ENCODE measurements around the gene PITPNM3. TPM values are rescaled to one million over a fixed set of nuclear protein-coding genes. Genes with fewer than 3 reads are reported as not detected.
"Not testable (repeated sequence)": the region's sequence is repeated elsewhere in the genome, so short reads cannot be mapped to it uniquely, and the experiment has no call there.

Gene PITPNM3
- total RNA-seq, 1 experiment from 2014 or later, result 4.2 TPM

GRCh38 chr17:6573495-6573894 is 17.1 kb upstream of the PITPNM3 start:
- H3K4me3 ChIP-seq (replicated peaks in 1 of 2; ENCODE audit: low read depth in 1 of 2, low read length in 2 of 2); H3K27me3 ChIP-seq (ENCODE audit: insufficient read depth, low read length); DNase-seq (ENCODE audit: low read depth, low spot score); H3K79me2 ChIP-seq (ENCODE audit: insufficient read depth, low read length); BruUV-seq (replicated peaks); intact Hi-C loops (cut with micrococcal nuclease); H3K36me3 ChIP-seq (ENCODE audit: control insufficient read depth in 1 of 2, insufficient read depth in 2 of 2, low read length in 2 of 2); CTCF ChIA-PET; ATAC-seq; H3K4me2 ChIP-seq (ENCODE audit: low read length); H3K9me2 ChIP-seq (ENCODE audit: insufficient read depth); POLR2A ChIA-PET; H3K9me3 ChIP-seq (ENCODE audit: control insufficient read depth in 1 of 2, insufficient read depth in 1 of 2, low read depth in 1 of 2, low read length in 2 of 2); RAD21 ChIA-PET (ENCODE audit: low non-redundant PET in 1 of 2, low total read pairs in 2 of 2, uncharacterized antibody in 2 of 2, unreplicated experiment in 2 of 2); H2AFZ ChIP-seq (ENCODE audit: low read depth, low read length, poor library complexity, severe bottlenecking); H3K27ac ChIP-seq (ENCODE audit: low read depth, low read length); H3K9ac ChIP-seq (ENCODE audit: low read length); H4K20me1 ChIP-seq (ENCODE audit: insufficient read depth): not testable (repeated sequence)
- H3K4me1 ChIP-seq (ENCODE audit: control insufficient read depth in 1 of 2, insufficient read depth in 2 of 2, low read length in 2 of 2), result peaks cover 0 to 25% of the 10 kb centered on the region in 2 experiments; a peak in 2 of 4 replicates

- CTCF ChIA-PET, result no interaction called here
- RAD21 ChIA-PET (ENCODE audit: low non-redundant PET in 1 of 2, low total read pairs in 2 of 2, uncharacterized antibody in 2 of 2, unreplicated experiment in 2 of 2), result no interaction called here
- POLR2A ChIA-PET, result no interaction called here
Measured at GRCh38 chr17:6572972-6573370, 16.6 kb upstream of the PITPNM3 start.

More at GRCh38 chr17:6572972-6573370, 16.6 kb upstream of the PITPNM3 start:
- H4K20me1 ChIP-seq (ENCODE audit: insufficient read depth), result no peaks in the 10 kb centered on the region
- H2AFZ ChIP-seq (ENCODE audit: low read depth, low read length, poor library complexity, severe bottlenecking), result no peak overlapping the region
- ATAC-seq (no peak), DNase-seq (ENCODE audit: low read depth, low spot score) (no peak)
- no peaks in the 10 kb centered on the region for H3K27me3 ChIP-seq (ENCODE audit: insufficient read depth, low read length)
- H3K9me3 ChIP-seq (ENCODE audit: control insufficient read depth in 1 of 2, insufficient read depth in 1 of 2, low read depth in 1 of 2, low read length in 2 of 2), result no peaks in the 10 kb centered on the region
- no peak overlapping the region for H3K9ac ChIP-seq (ENCODE audit: low read length)
- H3K79me2 ChIP-seq (ENCODE audit: insufficient read depth, low read length), result no peaks in the 10 kb centered on the region
- BruUV-seq (replicated peaks), result no TSS peak
- H3K4me1 ChIP-seq (ENCODE audit: control insufficient read depth in 1 of 2, insufficient read depth in 2 of 2, low read length in 2 of 2), result peaks cover 0 to 19% of the 10 kb centered on the region in 2 experiments; a peak in 2 of 4 replicates
- H3K27ac ChIP-seq (ENCODE audit: low read depth, low read length), result no peak overlapping the region
- no peak overlapping the region for H3K4me2 ChIP-seq (ENCODE audit: low read length)
- intact Hi-C loops (cut with micrococcal nuclease), result no loop called here
- TF ChIP-seq MAX (IDR thresholded peaks at IDR 0.05), result no peak
- no peak for TF ChIP-seq CEBPB (IDR thresholded peaks at IDR 0.05; ENCODE audit: low read depth)
- no peak for TF ChIP-seq EGR1 (IDR thresholded peaks at IDR 0.05; ENCODE audit: low read depth)
- TF ChIP-seq, protein P1, sequence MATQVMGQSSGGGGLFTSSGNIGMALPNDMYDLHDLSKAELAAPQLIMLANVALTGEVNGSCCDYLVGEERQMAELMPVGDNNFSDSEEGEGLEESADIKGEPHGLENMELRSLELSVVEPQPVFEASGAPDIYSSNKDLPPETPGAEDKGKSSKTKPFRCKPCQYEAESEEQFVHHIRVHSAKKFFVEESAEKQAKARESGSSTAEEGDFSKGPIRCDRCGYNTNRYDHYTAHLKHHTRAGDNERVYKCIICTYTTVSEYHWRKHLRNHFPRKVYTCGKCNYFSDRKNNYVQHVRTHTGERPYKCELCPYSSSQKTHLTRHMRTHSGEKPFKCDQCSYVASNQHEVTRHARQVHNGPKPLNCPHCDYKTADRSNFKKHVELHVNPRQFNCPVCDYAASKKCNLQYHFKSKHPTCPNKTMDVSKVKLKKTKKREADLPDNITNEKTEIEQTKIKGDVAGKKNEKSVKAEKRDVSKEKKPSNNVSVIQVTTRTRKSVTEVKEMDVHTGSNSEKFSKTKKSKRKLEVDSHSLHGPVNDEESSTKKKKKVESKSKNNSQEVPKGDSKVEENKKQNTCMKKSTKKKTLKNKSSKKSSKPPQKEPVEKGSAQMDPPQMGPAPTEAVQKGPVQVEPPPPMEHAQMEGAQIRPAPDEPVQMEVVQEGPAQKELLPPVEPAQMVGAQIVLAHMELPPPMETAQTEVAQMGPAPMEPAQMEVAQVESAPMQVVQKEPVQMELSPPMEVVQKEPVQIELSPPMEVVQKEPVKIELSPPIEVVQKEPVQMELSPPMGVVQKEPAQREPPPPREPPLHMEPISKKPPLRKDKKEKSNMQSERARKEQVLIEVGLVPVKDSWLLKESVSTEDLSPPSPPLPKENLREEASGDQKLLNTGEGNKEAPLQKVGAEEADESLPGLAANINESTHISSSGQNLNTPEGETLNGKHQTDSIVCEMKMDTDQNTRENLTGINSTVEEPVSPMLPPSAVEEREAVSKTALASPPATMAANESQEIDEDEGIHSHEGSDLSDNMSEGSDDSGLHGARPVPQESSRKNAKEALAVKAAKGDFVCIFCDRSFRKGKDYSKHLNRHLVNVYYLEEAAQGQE (IDR thresholded peaks at IDR 0.05; ENCODE audit: low read depth), result no peak
- no peak for TF ChIP-seq EZH2phosphoT487 (IDR thresholded peaks at IDR 0.05; ENCODE audit: borderline replicate concordance)
- no peak for TF ChIP-seq ZFX (IDR thresholded peaks at IDR 0.05)
- TF ChIP-seq ELF1 (IDR thresholded peaks at IDR 0.05; ENCODE audit: borderline replicate concordance, low read depth), result no peak
- no peak for TF ChIP-seq TCF7L2 (IDR thresholded peaks at IDR 0.05; ENCODE audit: borderline replicate concordance, extremely low read depth, insufficient read depth, insufficient read length)
- TF ChIP-seq EZH2 (IDR thresholded peaks at IDR 0.05), result no peak
- no peak for TF ChIP-seq POLR2A (IDR thresholded peaks at IDR 0.05; ENCODE audit: borderline replicate concordance, extremely low read depth, insufficient read depth, insufficient read length)
- TF ChIP-seq SIN3A (IDR thresholded peaks at IDR 0.05; ENCODE audit: low read depth), result no peak
- TF ChIP-seq POLR2AphosphoS5 (IDR thresholded peaks at IDR 0.05; ENCODE audit: low read depth, low read length), result no peak
- no peak for TF ChIP-seq RAD21 (IDR thresholded peaks at IDR 0.05; ENCODE audit: low read depth)
- TF ChIP-seq SP1 (IDR thresholded peaks at IDR 0.05; ENCODE audit: low read depth), result no peak
- no peak for TF ChIP-seq CBX3 (IDR thresholded peaks at IDR 0.05; ENCODE audit: low read depth)
- TF ChIP-seq JUND (IDR thresholded peaks at IDR 0.05), result no peak
- TF ChIP-seq, protein P2, sequence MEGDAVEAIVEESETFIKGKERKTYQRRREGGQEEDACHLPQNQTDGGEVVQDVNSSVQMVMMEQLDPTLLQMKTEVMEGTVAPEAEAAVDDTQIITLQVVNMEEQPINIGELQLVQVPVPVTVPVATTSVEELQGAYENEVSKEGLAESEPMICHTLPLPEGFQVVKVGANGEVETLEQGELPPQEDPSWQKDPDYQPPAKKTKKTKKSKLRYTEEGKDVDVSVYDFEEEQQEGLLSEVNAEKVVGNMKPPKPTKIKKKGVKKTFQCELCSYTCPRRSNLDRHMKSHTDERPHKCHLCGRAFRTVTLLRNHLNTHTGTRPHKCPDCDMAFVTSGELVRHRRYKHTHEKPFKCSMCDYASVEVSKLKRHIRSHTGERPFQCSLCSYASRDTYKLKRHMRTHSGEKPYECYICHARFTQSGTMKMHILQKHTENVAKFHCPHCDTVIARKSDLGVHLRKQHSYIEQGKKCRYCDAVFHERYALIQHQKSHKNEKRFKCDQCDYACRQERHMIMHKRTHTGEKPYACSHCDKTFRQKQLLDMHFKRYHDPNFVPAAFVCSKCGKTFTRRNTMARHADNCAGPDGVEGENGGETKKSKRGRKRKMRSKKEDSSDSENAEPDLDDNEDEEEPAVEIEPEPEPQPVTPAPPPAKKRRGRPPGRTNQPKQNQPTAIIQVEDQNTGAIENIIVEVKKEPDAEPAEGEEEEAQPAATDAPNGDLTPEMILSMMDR (IDR thresholded peaks at IDR 0.05 in 2 of 3, conservative IDR thresholded peaks at IDR 0.05 in 1 of 3; ENCODE audit: borderline replicate concordance in 1 of 3, insufficient read depth in 1 of 3, low read depth in 2 of 3, low read length in 2 of 3), result no peak
- no peaks in the 10 kb centered on the region for H3K9me2 ChIP-seq (ENCODE audit: insufficient read depth)
- no peaks in the 10 kb centered on the region for H3K36me3 ChIP-seq (ENCODE audit: control insufficient read depth in 1 of 2, insufficient read depth in 2 of 2, low read length in 2 of 2)
- H3K4me3 ChIP-seq (replicated peaks in 1 of 2; ENCODE audit: low read depth in 1 of 2, low read length in 2 of 2), result no peak overlapping the region

All from HCT116 (cell line).